Glutamatergic neuron (in vitro differentiated cells): Measurements from ENCODE around the gene CTDNEP1. TPM values are rescaled to one million over a fixed set of nuclear protein-coding genes. Genes with fewer than 3 reads are reported as not detected.

ENCODE experiments used
- DNase-seq: peaks from one replicate; pipeline ENCODE4 v3.0.0; 2022
- H3K27ac Mint-ChIP-seq: one replicate; pipeline ENCODE4 v1.8.0; 2020; ENCODE audit warnings: mild to moderate bottlenecking, mixed read lengths, inconsistent platforms; ENCODE audit not compliant: unreplicated experiment
- H3K27me3 Mint-ChIP-seq: one replicate; pipeline ENCODE4 v1.8.0; 2020; ENCODE audit warnings: mild to moderate bottlenecking, moderate library complexity, mixed read lengths, inconsistent platforms; ENCODE audit not compliant: unreplicated experiment
- H3K36me3 Mint-ChIP-seq: one replicate; pipeline ENCODE4 v1.8.0; 2020; ENCODE audit warnings: mild to moderate bottlenecking, mixed read lengths, inconsistent platforms; ENCODE audit not compliant: unreplicated experiment
- H3K4me1 Mint-ChIP-seq: one replicate; pipeline ENCODE4 v1.8.0; 2020; ENCODE audit warnings: mild to moderate bottlenecking, low read depth, mixed read lengths, inconsistent platforms; ENCODE audit not compliant: unreplicated experiment
- H3K4me3 Mint-ChIP-seq: one replicate; pipeline ENCODE4 v1.8.0; 2020; ENCODE audit warnings: mild to moderate bottlenecking, mixed read lengths, inconsistent platforms; ENCODE audit not compliant: unreplicated experiment
- H3K9me3 Mint-ChIP-seq: one replicate; pipeline ENCODE4 v1.8.0; 2020; ENCODE audit warnings: mild to moderate bottlenecking, moderate library complexity, mixed read lengths, inconsistent platforms; ENCODE audit not compliant: unreplicated experiment
- total RNA-seq: library from RNA; stranded (reverse); fragmentation: NEBNext Ultra II Directional; extraction: Animal tissue kit (Norgen Biotek cat#: 25700); gene quantifications from one replicate; pipeline ENCODE4 v1.2.1, GENCODE V29; 2021; ENCODE audit not compliant: unreplicated experiment
- TF ChIP-seq, protein P1 (sequence below): fragments of 200-600 bp; sonication (generic); IDR thresholded peaks from one replicate; pipeline ENCODE4 v1.5.0; 2021; ENCODE audit not compliant: partially characterized antibody, unreplicated experiment

CTDNEP1 gene
- total RNA-seq, 1 donor from 2014 or later: 185 TPM

DNA sequence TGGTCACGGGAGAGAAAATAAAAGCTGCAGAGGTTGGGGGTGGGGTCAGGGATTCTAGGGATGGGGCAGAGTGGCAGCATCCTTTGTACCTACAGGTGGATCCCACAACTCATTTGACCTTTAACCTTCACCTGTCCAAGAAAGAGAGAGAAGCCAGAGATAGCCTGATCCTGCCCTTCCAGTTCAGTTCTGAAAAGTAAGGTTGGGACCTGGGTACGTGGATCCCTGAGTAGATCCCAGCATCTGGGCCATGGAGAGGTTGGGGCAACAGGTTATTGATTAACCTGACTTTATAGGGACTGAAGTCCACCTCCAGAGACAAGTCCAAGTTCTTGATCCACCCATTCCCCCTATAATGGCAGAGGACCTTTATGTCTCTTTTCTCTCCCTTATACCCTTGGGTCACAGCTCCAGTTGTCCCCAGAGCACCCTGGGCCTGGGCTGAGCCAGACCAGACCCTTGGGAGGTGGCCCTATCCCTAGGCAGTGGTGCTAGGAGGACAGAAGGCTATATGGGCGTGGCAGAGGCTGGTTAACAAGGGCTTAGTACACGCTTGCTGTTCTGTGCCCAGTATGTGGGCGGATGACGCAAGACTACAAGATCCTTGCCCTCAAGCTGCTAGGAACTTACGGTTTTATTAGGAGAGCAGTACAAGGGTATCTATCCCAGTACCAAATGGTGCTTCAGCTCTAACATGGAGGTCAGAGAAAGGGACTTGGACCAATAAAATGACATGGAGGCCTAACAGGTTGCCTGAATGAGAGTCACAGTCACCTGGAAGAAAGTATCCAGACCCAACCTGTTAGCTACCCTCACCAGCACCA is 7.4 kb upstream of the CTDNEP1 start:
- Mint-ChIP-seq H3K36me3 (peaks cover 2% of the 10 kb centered on the region), H3K4me3 (no peak overlapping the region), H3K27me3 (peaks cover 18% of the 10 kb centered on the region), H3K4me1 (peaks cover 3% of the 10 kb centered on the region), H3K27ac (no peak overlapping the region), H3K9me3 (peaks cover 2% of the 10 kb centered on the region)
- TF ChIP-seq, protein P1, sequence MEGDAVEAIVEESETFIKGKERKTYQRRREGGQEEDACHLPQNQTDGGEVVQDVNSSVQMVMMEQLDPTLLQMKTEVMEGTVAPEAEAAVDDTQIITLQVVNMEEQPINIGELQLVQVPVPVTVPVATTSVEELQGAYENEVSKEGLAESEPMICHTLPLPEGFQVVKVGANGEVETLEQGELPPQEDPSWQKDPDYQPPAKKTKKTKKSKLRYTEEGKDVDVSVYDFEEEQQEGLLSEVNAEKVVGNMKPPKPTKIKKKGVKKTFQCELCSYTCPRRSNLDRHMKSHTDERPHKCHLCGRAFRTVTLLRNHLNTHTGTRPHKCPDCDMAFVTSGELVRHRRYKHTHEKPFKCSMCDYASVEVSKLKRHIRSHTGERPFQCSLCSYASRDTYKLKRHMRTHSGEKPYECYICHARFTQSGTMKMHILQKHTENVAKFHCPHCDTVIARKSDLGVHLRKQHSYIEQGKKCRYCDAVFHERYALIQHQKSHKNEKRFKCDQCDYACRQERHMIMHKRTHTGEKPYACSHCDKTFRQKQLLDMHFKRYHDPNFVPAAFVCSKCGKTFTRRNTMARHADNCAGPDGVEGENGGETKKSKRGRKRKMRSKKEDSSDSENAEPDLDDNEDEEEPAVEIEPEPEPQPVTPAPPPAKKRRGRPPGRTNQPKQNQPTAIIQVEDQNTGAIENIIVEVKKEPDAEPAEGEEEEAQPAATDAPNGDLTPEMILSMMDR: no peak
- DNase-seq: no peak

DNA sequence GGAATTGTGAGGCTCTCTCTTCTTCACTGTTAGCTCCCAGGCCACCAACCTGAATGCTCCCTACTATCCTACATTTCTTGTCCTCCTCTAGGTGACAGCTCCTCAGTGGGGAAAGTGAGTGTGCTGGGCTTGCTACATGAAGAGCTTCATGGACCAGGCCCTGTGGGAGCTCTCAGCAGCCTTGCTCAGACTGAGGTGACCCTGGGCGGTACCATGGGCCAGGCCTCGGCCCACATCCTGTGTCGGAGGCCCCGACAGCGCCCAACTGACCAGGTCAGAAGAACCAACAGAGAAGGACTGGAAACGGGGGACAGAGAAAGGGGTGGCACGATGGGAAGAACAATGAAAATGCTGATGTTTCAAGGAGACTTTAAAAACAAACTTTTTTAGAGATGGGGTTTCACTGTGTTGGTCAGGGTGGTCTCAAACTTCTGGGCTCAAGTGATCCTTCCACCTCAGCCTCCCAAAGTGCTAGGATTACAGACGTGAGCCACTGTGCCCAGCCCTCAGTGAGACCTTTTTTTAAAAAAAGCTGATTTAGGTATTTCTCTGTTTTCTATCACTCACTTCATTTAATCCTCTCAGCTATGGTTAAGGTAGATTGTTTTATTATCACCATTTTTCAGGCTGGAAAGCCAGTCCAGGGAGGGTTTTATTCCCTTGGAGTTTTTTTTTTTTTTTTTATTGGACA is 5.4 kb upstream of the CTDNEP1 start:
- TF ChIP-seq, protein P1: no peak
- no peak overlapping the region for H3K4me3 Mint-ChIP-seq
- peaks cover 8% of the 10 kb centered on the region for H3K27me3 Mint-ChIP-seq
- no peak for DNase-seq
- peaks cover 8% of the 10 kb centered on the region for H3K4me1 Mint-ChIP-seq
- no peaks in the 10 kb centered on the region for H3K36me3 Mint-ChIP-seq
- H3K9me3 Mint-ChIP-seq: peaks cover 8% of the 10 kb centered on the region
- H3K27ac Mint-ChIP-seq: no peak overlapping the region

DNA sequence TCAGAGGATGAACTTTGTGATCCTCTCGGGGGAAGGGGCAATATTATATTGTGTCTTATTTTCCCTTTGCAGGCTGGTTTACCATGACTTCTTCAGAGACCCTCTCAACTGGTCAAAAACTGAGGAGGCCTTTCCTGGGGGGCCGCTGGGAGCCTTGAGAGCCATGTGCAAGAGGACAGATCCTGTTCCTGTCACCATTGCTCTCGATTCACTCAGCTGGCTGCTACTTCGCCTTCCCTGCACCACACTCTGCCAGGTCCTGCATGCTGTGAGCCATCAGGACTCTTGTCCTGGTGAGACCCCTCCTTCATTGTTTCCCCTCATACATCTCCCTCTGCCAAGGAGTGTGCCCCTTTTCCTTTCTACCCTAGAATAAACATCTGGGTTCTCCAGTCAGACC is 3.0 kb upstream of the CTDNEP1 start:
- Mint-ChIP-seq H3K36me3 (no peaks in the 10 kb centered on the region), H3K4me1 (peaks cover 16% of the 10 kb centered on the region), H3K27me3 (peaks cover 11% of the 10 kb centered on the region), H3K27ac (no peak overlapping the region), H3K9me3 (peaks cover 14% of the 10 kb centered on the region), H3K4me3 (peak overlapping the region; percentile 39)
- no peak for DNase-seq
- TF ChIP-seq, protein P1: no peak

DNA sequence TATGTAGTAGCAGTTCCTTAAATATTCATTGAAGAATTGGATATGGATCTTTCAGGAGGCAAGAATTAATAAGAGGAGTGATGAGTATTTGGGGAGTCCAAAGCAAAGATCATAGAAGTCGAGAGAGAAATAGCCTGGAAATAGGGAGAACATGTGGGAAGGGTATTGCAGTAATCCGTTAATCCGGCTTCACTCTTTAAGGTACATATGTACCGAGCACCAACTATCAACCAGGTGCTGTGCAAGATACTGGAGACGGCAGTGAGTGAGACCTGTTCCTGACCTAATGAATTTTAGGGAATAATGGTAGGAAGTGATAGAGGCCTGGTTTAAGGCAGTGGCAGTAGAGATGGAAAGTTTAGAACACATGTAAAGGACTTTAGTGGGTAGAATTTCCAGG is 1.5 kb upstream of the CTDNEP1 start:
- peaks cover 26% of the 10 kb centered on the region for H3K4me1 Mint-ChIP-seq
- peak overlapping the region; percentile 98 for H3K27ac Mint-ChIP-seq
- peaks cover 17% of the 10 kb centered on the region for H3K9me3 Mint-ChIP-seq
- no peak for DNase-seq
- TF ChIP-seq, protein P1: no peak
- peaks cover 13% of the 10 kb centered on the region for H3K27me3 Mint-ChIP-seq
- H3K4me3 Mint-ChIP-seq: peak overlapping the region; percentile 93
- no peaks in the 10 kb centered on the region for H3K36me3 Mint-ChIP-seq
